Colon (tissue), 2 donors: Measurements from ENCODE around the gene TGDS.
"Not testable (repeated sequence)": the region's sequence is repeated elsewhere in the genome, so short reads cannot be mapped to it uniquely, and the experiment has no call there.

ENCODE experiments used
- FAIRE-seq: peaks from 2 replicates; lab custom pipeline; 2012; peaks lifted over from hg19 to GRCh38; lab: Jason Lieb, UNC
- donor health status: control.
- donor health status: control.

TGDS gene

GRCh38 chr13:94595950-94596574 lies at the start of gene TGDS:
TSS of gene TGDS (minus strand) at chr13:94596152. CDS start at chr13:94596136, 16 bp downstream.
- FAIRE-seq, result no peak

- no peak for FAIRE-seq
Observed at GRCh38 chr13:94641409-94641941, 45.5 kb upstream of the TGDS start.

GRCh38 chr13:94640721-94641120 lies 44.8 kb upstream of the TGDS start:
- FAIRE-seq, result no peak

- FAIRE-seq, result not testable (repeated sequence)
Observed at GRCh38 chr13:94637677-94638076, 41.7 kb upstream of the TGDS start.

- no peak for FAIRE-seq
Observed at GRCh38 chr13:94636942-94637578, 41.1 kb upstream of the TGDS start.

GRCh38 chr13:94636096-94636495 lies 40.1 kb upstream of the TGDS start:
- FAIRE-seq, result not testable (repeated sequence)

GRCh38 chr13:94632226-94632980 lies 36.5 kb upstream of the TGDS start:
- no peak for FAIRE-seq

GRCh38 chr13:94630858-94631257 lies 34.9 kb upstream of the TGDS start:
- FAIRE-seq, result no peak

GRCh38 chr13:94623316-94623715 lies 27.4 kb upstream of the TGDS start:
- FAIRE-seq, result no peak

- peak; percentile 33 for FAIRE-seq
Observed at GRCh38 chr13:94622344-94622743, 26.4 kb upstream of the TGDS start.

- FAIRE-seq, result peak; percentile 33
Observed at GRCh38 chr13:94620286-94620896, 24.4 kb upstream of the TGDS start.

- peak; percentile 61 for FAIRE-seq
Observed at GRCh38 chr13:94617389-94618000, 21.5 kb upstream of the TGDS start.

- no peak for FAIRE-seq
Observed at GRCh38 chr13:94613051-94613450, 17.1 kb upstream of the TGDS start.

GRCh38 chr13:94612050-94612449 lies 16.1 kb upstream of the TGDS start:
- FAIRE-seq, result no peak

GRCh38 chr13:94610475-94610874 lies 14.5 kb upstream of the TGDS start:
- FAIRE-seq, result no peak

GRCh38 chr13:94609196-94609595 lies 13.2 kb upstream of the TGDS start:
- no peak for FAIRE-seq

- no peak for FAIRE-seq
Observed at GRCh38 chr13:94608586-94608985, 12.6 kb upstream of the TGDS start.

GRCh38 chr13:94607939-94608338 lies 12.0 kb upstream of the TGDS start:
- FAIRE-seq, result no peak

GRCh38 chr13:94607056-94607455 lies 11.1 kb upstream of the TGDS start:
- FAIRE-seq, result no peak

- no peak for FAIRE-seq
Observed at GRCh38 chr13:94602467-94602866, 6.5 kb upstream of the TGDS start.

- no peak for FAIRE-seq
Observed at GRCh38 chr13:94601446-94602431, 5.8 kb upstream of the TGDS start, which contains the start of gene GPR180. TSS of gene GPR180 (plus strand) at chr13:94601857. CDS start at chr13:94601928, 71 bp downstream.
